G401.6 (cell line): ENCODE measurements around the gene PDE3A.
"Not testable (repeated sequence)": the region's sequence is repeated elsewhere in the genome, so short reads cannot be mapped to it uniquely, and the experiment has no call there.

Source experiments
- FAIRE-seq: peaks from 2 replicates; lab custom pipeline; 2012; peaks lifted over from hg19 to GRCh38; lab: Jason Lieb, UNC

Gene PDE3A

GRCh38 chr12:20368114-20368650 is at the start of gene PDE3A:
Gene PDE3A (plus strand): TSS chr12:20368537. CDS start chr12:20369285, 748 bp downstream.
- no peak for FAIRE-seq

GRCh38 chr12:20319366-20319765 is 49.0 kb upstream of the PDE3A start:
- FAIRE-seq, result no peak

GRCh38 chr12:20320552-20320951 is 47.8 kb upstream of the PDE3A start:
- FAIRE-seq, result no peak

DNA sequence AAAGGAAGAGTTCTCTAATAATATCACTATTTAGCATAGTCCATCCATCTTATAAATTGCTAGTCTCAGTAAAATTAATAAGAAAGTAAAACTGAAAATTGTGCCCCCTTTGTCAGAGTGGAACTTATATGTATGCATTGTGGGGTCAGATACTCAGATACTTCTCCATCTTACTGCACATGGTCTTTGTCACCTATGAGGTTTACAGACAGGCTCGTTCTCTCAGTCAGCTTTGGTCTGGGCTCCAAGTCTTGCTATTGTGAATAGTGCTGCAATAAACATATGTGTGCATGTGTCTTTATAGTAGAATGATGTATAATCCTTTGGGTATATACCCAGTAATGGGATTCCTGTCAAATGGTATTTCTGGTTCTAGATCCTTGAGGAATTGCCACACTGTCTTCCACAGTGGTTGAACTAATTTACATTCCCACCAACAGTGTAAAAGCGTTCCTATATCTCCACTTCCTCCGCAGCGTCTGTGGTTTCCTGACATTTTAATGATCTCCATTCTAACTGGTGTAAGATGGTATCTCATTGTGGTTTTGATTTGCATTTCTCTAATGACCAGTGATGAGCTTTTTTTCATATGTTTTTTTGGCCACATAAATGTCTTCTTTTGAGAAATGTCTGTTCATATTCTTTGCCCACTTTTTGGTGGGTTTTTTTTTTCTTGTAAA is 37.4 kb upstream of the PDE3A start:
- not testable (repeated sequence) for FAIRE-seq

DNA sequence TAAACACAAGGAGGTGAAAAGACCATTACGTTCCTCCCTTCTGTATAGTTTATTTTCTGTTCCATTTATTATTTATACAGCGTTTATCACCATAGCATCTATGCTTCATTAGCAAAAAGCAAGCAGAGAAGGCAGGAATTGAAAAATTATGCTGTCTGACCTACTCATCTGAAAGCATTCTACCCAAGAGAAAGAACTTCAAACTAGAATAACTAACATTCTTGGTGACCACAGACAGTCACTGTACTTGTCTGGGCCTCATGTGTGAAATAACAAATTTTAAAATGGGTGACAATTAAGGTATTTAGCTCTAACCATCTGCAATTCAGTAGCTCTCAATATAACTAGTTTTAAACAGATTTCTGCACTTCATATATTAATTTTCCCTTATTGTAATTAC is 29.3 kb upstream of the PDE3A start:
- FAIRE-seq, result no peak

DNA sequence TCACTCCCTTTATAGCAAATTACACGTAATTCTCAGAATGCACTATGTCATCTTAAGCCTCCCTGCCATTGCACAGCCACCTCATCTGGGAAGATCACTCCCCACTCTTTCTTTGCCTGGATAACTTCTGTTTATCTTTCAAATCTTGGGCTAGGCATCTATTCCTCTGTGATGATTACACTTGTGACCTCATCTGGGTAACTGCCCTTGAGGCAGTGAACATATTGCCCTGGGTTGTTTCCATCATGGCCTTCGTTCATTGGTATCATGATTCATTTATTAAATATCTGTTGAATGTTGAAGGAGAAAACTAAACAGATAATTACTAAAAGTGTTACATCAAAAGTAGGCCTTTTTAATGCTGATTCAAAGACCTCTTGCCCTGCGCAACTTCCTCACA is 26.2 kb upstream of the PDE3A start:
- no peak for FAIRE-seq

- FAIRE-seq, result no peak
These were observed 22.5 kb upstream of the PDE3A start for GRCh38 chr12:20345866-20346265.

DNA sequence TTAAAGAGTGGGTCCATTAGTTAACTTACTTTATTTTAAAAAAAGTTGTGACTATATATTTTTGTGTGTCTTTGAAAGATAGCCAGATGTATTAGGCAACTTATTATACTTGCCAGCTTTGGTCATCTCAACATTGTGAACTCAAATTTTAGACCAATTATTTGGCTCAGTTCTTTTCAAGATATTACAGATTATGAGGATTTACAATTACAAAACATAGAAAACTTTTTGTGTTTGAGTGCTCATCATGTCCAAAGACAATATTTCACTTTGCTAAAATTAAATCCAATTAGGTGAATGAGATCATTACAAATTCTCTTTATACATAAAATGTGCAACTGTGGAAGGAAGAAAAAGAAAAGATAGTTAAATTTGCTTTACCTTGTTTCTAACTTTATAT is 18.3 kb upstream of the PDE3A start:
- no peak for FAIRE-seq

DNA sequence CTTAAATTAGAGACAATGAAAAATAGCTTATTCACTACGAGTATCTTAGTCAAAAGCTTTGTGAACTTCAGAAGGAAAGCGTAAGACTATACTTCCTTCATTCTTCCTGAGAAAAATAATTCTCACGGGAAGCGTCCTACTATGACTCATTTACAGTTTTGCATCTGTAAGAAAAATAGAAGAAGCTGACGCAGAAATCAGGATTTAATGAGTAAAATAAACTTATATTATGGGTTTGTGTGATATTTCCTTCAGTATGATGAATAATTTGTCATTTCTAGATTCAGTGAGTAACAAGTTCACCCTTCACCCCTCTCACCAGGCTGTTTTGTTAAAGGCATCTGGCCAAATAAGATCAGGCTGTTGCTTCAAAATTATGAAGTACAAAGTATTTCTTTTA is 17.8 kb upstream of the PDE3A start:
- no peak for FAIRE-seq

GRCh38 chr12:20351406-20351805 is 16.9 kb upstream of the PDE3A start:
- FAIRE-seq, result no peak

GRCh38 chr12:20356048-20356447 is 12.3 kb upstream of the PDE3A start:
- no peak for FAIRE-seq

GRCh38 chr12:20360407-20360806 is 7.9 kb upstream of the PDE3A start:
- no peak for FAIRE-seq

DNA sequence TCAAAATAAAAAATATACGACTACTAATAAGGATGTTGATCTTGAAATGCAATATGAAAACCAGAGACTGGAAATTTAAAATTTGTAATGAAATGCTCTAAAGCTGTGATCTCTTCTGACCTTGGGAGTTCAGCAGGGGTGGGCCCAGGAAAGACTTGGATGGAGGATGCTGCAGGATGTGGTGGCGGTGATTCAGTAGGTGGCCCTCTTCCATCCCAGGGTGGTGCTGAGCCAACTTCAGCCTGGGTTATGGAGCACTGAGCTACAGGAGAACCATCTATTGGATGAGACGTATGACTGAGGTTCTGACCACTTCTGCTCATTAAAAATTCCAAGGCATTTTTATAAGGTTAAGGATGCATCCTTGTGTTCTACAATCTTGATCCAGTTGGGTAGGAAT is 6.9 kb upstream of the PDE3A start:
- FAIRE-seq, result no peak

- no peak for FAIRE-seq
These were observed 3.8 kb upstream of the PDE3A start for GRCh38 chr12:20364501-20364900.

GRCh38 chr12:20366776-20367409 is 1.4 kb upstream of the PDE3A start:
- FAIRE-seq, result no peak

- no peak for FAIRE-seq
These were observed 689 bp upstream of the PDE3A start for GRCh38 chr12:20367583-20368113.

- FAIRE-seq, result no peak
These were observed 441 bp downstream of the PDE3A start for GRCh38 chr12:20368651-20369304.

DNA sequence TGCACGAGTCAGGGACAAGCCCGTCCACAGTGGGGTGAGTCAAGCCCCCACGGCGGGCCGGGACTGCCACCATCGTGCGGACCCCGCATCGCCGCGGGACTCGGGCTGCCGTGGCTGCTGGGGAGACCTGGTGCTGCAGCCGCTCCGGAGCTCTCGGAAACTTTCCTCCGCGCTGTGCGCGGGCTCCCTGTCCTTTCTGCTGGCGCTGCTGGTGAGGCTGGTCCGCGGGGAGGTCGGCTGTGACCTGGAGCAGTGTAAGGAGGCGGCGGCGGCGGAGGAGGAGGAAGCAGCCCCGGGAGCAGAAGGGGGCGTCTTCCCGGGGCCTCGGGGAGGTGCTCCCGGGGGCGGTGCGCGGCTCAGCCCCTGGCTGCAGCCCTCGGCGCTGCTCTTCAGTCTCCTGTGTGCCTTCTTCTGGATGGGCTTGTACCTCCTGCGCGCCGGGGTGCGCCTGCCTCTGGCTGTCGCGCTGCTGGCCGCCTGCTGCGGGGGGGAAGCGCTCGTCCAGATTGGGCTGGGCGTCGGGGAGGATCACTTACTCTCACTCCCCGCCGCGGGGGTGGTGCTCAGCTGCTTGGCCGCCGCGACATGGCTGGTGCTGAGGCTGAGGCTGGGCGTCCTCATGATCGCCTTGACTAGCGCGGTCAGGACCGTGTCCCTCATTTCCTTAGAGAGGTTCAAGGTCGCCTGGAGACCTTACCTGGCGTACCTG is 1.1 kb downstream of the PDE3A start:
- FAIRE-seq, result no peak

DNA sequence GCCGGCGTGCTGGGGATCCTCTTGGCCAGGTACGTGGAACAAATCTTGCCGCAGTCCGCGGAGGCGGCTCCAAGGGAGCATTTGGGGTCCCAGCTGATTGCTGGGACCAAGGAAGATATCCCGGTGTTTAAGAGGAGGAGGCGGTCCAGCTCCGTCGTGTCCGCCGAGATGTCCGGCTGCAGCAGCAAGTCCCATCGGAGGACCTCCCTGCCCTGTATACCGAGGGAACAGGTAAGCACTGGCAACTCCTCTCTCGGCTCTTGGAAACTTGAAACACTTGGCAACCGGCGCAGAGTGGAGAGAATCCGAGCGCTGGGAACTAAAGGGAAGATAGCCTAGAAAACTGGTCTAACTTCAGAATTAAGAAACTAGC is 1.7 kb downstream of the PDE3A start:
- no peak for FAIRE-seq

DNA sequence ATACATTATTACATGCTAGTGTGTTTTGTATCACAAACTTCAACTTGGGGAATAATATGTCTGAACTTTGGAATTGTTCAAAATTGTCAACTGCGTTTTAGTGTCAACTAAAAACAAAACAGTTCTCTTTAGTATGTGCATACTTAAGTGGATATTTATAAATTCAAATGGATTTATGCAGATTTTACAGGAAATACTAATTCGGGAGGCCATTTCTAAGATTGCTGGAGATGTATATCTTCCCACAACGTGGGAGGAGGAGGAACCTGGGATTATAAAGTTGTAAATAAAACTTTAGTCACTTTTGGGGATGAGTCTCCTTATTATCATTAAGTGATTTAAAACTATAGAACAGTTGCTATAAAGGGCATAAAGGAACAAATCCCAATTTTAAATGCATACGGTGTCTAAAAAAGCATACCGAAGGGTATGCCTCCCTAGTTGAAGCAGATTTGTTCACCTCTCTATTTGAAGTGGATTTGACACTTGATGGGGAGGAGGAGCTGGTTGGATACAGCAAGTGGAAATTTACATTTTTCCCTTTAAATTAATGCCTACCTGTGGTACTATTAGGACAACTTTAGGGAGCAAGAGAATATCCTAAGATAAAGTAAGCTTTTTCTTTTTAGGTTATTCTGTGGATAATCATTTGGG is 2.7 kb downstream of the PDE3A start:
- no peak for FAIRE-seq

- FAIRE-seq, result no peak
These were observed 4.2 kb downstream of the PDE3A start for GRCh38 chr12:20372326-20373096.
